ENCODE results near the gene SPTBN1. TPM values are rescaled to one million over a fixed set of nuclear protein-coding genes. Genes with fewer than 3 reads are reported as not detected.

SPTBN1 gene
- total and polyA plus RNA-seq, 2 of the 13 experiments (the other 11 are each of a cell fraction or from before 2014, with no cell fraction given) = 123 to 299 TPM

- TF ChIP-seq SRSF9 (IDR thresholded peaks at IDR 0.05; ENCODE audit: borderline replicate concordance, insufficient read depth, low read depth, low read length, poor library complexity, severe bottlenecking) (no peak), IRF1 (CRISPR knock-in tag; IDR thresholded peaks at IDR 0.05; ENCODE audit: low read depth) (no peak), ZNF619 (CRISPR knock-in tag; IDR thresholded peaks at IDR 0.05) (peak; percentile 78; the same call in 1 of the 2 replicates), PAX8 (CRISPR knock-in tag; IDR thresholded peaks at IDR 0.05; ENCODE audit: borderline replicate concordance) (0 out of 2 replicates have a peak, but pooled peaks have one; percentile 87), SP2 (CRISPR knock-in tag; IDR thresholded peaks at IDR 0.05) (no peak), ZFP37 (CRISPR knock-in tag; IDR thresholded peaks at IDR 0.05; ENCODE audit: borderline replicate concordance) (peak; percentile 77; the same call in 1 of the 2 replicates), ATF2 (CRISPR knock-in tag; IDR thresholded peaks at IDR 0.05) (no peak), ZBTB2 (CRISPR knock-in tag; IDR thresholded peaks at IDR 0.05; ENCODE audit: low read depth) (no peak), SALL2 (CRISPR knock-in tag; IDR thresholded peaks at IDR 0.05) (no peak), HNRNPL (IDR thresholded peaks at IDR 0.05; ENCODE audit: low read depth, low read length) (0 out of 2 replicates have a peak, but pooled peaks have one; percentile 14), ZNF557 (CRISPR knock-in tag; IDR thresholded peaks at IDR 0.05) (no peak), ETV6 (CRISPR knock-in tag; conservative IDR thresholded peaks at IDR 0.05) (no peak), FOXK2 (IDR thresholded peaks at IDR 0.05) (no peak), HMG20B (CRISPR knock-in tag; conservative IDR thresholded peaks at IDR 0.05) (no peak), ZBTB1 (CRISPR knock-in tag; IDR thresholded peaks at IDR 0.05; ENCODE audit: borderline replicate concordance) (no peak), BCLAF1 (IDR thresholded peaks at IDR 0.05) (no peak), PRPF4 (IDR thresholded peaks at IDR 0.05; ENCODE audit: low read depth, low read length, poor library complexity, severe bottlenecking) (no peak), SAFB2 (CRISPR knock-in tag; IDR thresholded peaks at IDR 0.05; ENCODE audit: borderline replicate concordance, low read depth) (no peak), ZNF337 (CRISPR knock-in tag; IDR thresholded peaks at IDR 0.05; ENCODE audit: borderline replicate concordance, low read depth) (peak; percentile 40; the same call in 1 of the 2 replicates), IRF2 (CRISPR knock-in tag; IDR thresholded peaks at IDR 0.05) (no peak), ZNF274 (CRISPR knock-in tag; IDR thresholded peaks at IDR 0.05) (no peak; the same call in 1 of the 2 replicates), NFKBIZ (CRISPR knock-in tag; IDR thresholded peaks at IDR 0.05) (no peak)
Measured at GRCh38 chr2:54457323-54458023, 1.3 kb downstream of the SPTBN1 start (continued).
